ENCODE data around the gene PHLPP1.

DNA sequence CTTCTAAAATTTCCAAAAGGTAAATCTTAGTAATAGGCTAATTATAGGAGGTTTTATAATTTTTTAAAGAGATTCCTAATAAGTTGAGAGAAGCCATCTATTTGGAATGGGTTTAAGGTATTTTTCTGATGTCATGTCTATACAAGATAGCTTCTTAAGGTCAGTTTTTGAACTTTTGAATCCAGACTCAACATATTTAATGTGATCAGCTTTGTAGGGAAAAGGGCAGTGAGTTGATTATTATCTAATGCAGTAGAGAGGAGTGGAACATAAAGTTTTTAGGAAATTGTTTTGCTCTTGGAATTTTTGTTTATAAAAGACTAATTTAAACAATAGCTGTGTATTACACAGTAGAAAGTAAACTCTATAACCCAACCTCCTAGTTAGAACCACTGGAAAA is 96.3 kb downstream of the PHLPP1 start:
- TF ChIP-seq, protein P1, sequence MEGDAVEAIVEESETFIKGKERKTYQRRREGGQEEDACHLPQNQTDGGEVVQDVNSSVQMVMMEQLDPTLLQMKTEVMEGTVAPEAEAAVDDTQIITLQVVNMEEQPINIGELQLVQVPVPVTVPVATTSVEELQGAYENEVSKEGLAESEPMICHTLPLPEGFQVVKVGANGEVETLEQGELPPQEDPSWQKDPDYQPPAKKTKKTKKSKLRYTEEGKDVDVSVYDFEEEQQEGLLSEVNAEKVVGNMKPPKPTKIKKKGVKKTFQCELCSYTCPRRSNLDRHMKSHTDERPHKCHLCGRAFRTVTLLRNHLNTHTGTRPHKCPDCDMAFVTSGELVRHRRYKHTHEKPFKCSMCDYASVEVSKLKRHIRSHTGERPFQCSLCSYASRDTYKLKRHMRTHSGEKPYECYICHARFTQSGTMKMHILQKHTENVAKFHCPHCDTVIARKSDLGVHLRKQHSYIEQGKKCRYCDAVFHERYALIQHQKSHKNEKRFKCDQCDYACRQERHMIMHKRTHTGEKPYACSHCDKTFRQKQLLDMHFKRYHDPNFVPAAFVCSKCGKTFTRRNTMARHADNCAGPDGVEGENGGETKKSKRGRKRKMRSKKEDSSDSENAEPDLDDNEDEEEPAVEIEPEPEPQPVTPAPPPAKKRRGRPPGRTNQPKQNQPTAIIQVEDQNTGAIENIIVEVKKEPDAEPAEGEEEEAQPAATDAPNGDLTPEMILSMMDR (IDR thresholded peaks at IDR 0.05; ENCODE audit: insufficient read depth, low read length, poor library complexity, severe bottlenecking), result no peak
- TF ChIP-seq EZH2phosphoT487 (conservative IDR thresholded peaks at IDR 0.05; ENCODE audit: low read length), result no peak
